Measurements from ENCODE around the gene FBP1. TPM values are rescaled to one million over a fixed set of nuclear protein-coding genes. Genes with fewer than 3 reads are reported as not detected.

Gene FBP1
- total RNA-seq, 4 donors from 2014 or later: 21.3 to 55.7 (median 44.6) TPM

- in situ Hi-C loops (cut with MboI; ENCODE audit: low pct_ligation_motif_present in 1 of 4, low pct_unique_long_range_greater_than_20kb in 1 of 4, low sequenced_read_pairs in 3 of 4): no loop called here
- H3K4me3 ChIP-seq: no peak overlapping the region
These were observed 52.5 kb downstream of the FBP1 start for GRCh38 chr9:94586814-94587213.

GRCh38 chr9:94586316-94586715 is 53.0 kb downstream of the FBP1 start:
- no peaks in the 10 kb centered on the region for H3K9me3 ChIP-seq
- no peaks in the 10 kb centered on the region for H3K27me3 ChIP-seq
- no peaks in the 10 kb centered on the region for H3K4me1 ChIP-seq
- TF ChIP-seq CTCF (IDR thresholded peaks at IDR 0.05) (no peak), POLR2A (IDR thresholded peaks at IDR 0.05) (no peak), POLR2AphosphoS5 (IDR thresholded peaks at IDR 0.05) (no peak), EP300 (IDR thresholded peaks at IDR 0.05; ENCODE audit: low read depth) (no peak)
- 65 to 67% methylated on average over 4 of the region's 4 CpGs for WGBS, 2 donors (ENCODE audit: low coverage in 1 of 2)
- H3K36me3 ChIP-seq: no peaks in the 10 kb centered on the region
- in situ Hi-C loops (cut with MboI; ENCODE audit: low pct_ligation_motif_present in 1 of 4, low pct_unique_long_range_greater_than_20kb in 1 of 4, low sequenced_read_pairs in 3 of 4): no loop called here
- intact Hi-C loops (cut with DNase I; ENCODE audit: low total_unique reads): no loop called here
- no peak overlapping the region for H3K27ac ChIP-seq
- DNase-seq: no peak
- H3K4me3 ChIP-seq: no peak overlapping the region

More at GRCh38 chr9:94586814-94587213, 52.5 kb downstream of the FBP1 start:
- DNase-seq: no peak
- Histone ChIP-seq H3K36me3 (no peaks in the 10 kb centered on the region), H3K4me1 (no peaks in the 10 kb centered on the region), H3K27ac (no peak overlapping the region), H3K9me3 (no peaks in the 10 kb centered on the region), H3K27me3 (no peaks in the 10 kb centered on the region)
- 60 to 62% methylated on average over 6 to 9 of the region's 9 CpGs for WGBS, 2 donors (ENCODE audit: low coverage in 1 of 2)
- no peak for TF ChIP-seq EP300 (IDR thresholded peaks at IDR 0.05; ENCODE audit: low read depth)
- no peak for TF ChIP-seq CTCF (IDR thresholded peaks at IDR 0.05)
- TF ChIP-seq POLR2AphosphoS5 (IDR thresholded peaks at IDR 0.05): no peak
- TF ChIP-seq POLR2A (IDR thresholded peaks at IDR 0.05): no peak
- intact Hi-C loops (cut with DNase I; ENCODE audit: low total_unique reads): no loop called here

- TF ChIP-seq CTCF (IDR thresholded peaks at IDR 0.05) (no peak), POLR2A (IDR thresholded peaks at IDR 0.05) (no peak), POLR2AphosphoS5 (IDR thresholded peaks at IDR 0.05) (no peak), EP300 (IDR thresholded peaks at IDR 0.05; ENCODE audit: low read depth) (no peak)
- intact Hi-C loops (cut with DNase I; ENCODE audit: low total_unique reads): no loop called here
- no peak overlapping the region for H3K4me3 ChIP-seq
- 67 to 88% methylated on average over 2 to 6 of the region's 6 CpGs for WGBS, 2 donors (ENCODE audit: low coverage in 1 of 2)
- no peaks in the 10 kb centered on the region for H3K27me3 ChIP-seq
- H3K4me1 ChIP-seq: no peaks in the 10 kb centered on the region
- in situ Hi-C loops (cut with MboI; ENCODE audit: low pct_ligation_motif_present in 1 of 4, low pct_unique_long_range_greater_than_20kb in 1 of 4, low sequenced_read_pairs in 3 of 4): no loop called here
- H3K36me3 ChIP-seq: no peaks in the 10 kb centered on the region
- DNase-seq: no peak
- no peak overlapping the region for H3K27ac ChIP-seq
- no peaks in the 10 kb centered on the region for H3K9me3 ChIP-seq
These were observed 54.8 kb downstream of the FBP1 start for GRCh38 chr9:94584555-94584954.

- no peak overlapping the region for H3K4me3 ChIP-seq
- no peak overlapping the region for H3K27ac ChIP-seq
- no peaks in the 10 kb centered on the region for H3K27me3 ChIP-seq
- peaks cover 0 to 13% (median 3%) of the 10 kb centered on the region in 4 donors for H3K4me1 ChIP-seq
- WGBS, 2 donors (ENCODE audit: low coverage in 1 of 2): 74 to 82% methylated on average over 5 of the region's 5 CpGs
- in situ Hi-C loops (cut with MboI; ENCODE audit: low pct_ligation_motif_present in 1 of 4, low pct_unique_long_range_greater_than_20kb in 1 of 4, low sequenced_read_pairs in 3 of 4): no loop called here
- TF ChIP-seq POLR2AphosphoS5 (IDR thresholded peaks at IDR 0.05) (no peak), POLR2A (IDR thresholded peaks at IDR 0.05) (no peak), CTCF (IDR thresholded peaks at IDR 0.05) (no peak), EP300 (IDR thresholded peaks at IDR 0.05; ENCODE audit: low read depth) (no peak)
- DNase-seq: no peak
- H3K36me3 ChIP-seq: no peaks in the 10 kb centered on the region
- intact Hi-C loops (cut with DNase I; ENCODE audit: low total_unique reads): no loop called here
- no peaks in the 10 kb centered on the region for H3K9me3 ChIP-seq
These were observed 57.6 kb downstream of the FBP1 start for GRCh38 chr9:94581728-94582127.
